Parathyroid adenoma (tissue), 2 donors: Measurements from ENCODE around the gene ZDHHC19.

Experiments
- H2AFZ ChIP-seq: fragments of 300-600 bp; sonication (generic); one replicate; pipeline ENCODE4 v1.7.0; 2017; ENCODE audit warnings: antibody characterized with exemption, mild to moderate bottlenecking
- H3K27ac ChIP-seq: fragments of 300-600 bp; sonication (generic); one replicate; pipeline ENCODE4 v1.7.0; 2017
- H3K27me3 ChIP-seq: fragments of 300-600 bp; sonication (generic); one replicate; pipeline ENCODE4 v1.7.0; 2017; ENCODE audit warnings: low read length; ENCODE audit not compliant: control insufficient read depth, insufficient read depth
- H3K36me3 ChIP-seq: fragments of 300-600 bp; sonication (generic); one replicate; pipeline ENCODE4 v1.7.0; 2017; ENCODE audit warnings: low read length; ENCODE audit not compliant: control insufficient read depth, insufficient read depth
- H3K4me1 ChIP-seq: fragments of 300-600 bp; sonication (generic); one replicate; pipeline ENCODE4 v1.7.0; 2017; ENCODE audit warnings: control low read depth
- H3K4me2 ChIP-seq: fragments of 300-600 bp; sonication (generic); one replicate; pipeline ENCODE4 v1.7.0; 2017; ENCODE audit warnings: low read length
- H3K4me3 ChIP-seq: fragments of 300-600 bp; sonication (generic); one replicate; pipeline ENCODE4 v1.7.0; 2017; ENCODE audit warnings: low read depth, low read length
- H3K79me2 ChIP-seq: fragments of 300-600 bp; sonication (generic); one replicate; pipeline ENCODE4 v1.7.0; 2017; ENCODE audit warnings: control low read depth
- H3K9ac ChIP-seq: fragments of 300-600 bp; sonication (generic); one replicate; pipeline ENCODE4 v1.7.0; 2017; ENCODE audit warnings: mild to moderate bottlenecking
- H3K9me3 ChIP-seq: fragments of 300-600 bp; sonication (generic); one replicate; pipeline ENCODE4 v1.7.0; 2017; ENCODE audit warnings: low read length; ENCODE audit not compliant: control insufficient read depth
- CTCF ChIP-seq: fragments of 300-600 bp; sonication (generic); IDR thresholded peaks from one replicate; pipeline ENCODE4 v1.7.0; 2017; ENCODE audit warnings: antibody characterized with exemption, mild to moderate bottlenecking
- donor health status: primary hyperparathyroidism.

ZDHHC19 gene

GRCh38 chr3:196220587-196220986 lies 9.4 kb upstream of the ZDHHC19 start:
- Histone ChIP-seq H3K9ac (no peak overlapping the region), H3K9me3 (no peaks in the 10 kb centered on the region), H3K27me3 (no peaks in the 10 kb centered on the region), H3K79me2 (no peaks in the 10 kb centered on the region), H3K27ac (no peak overlapping the region), H3K4me1 (peaks cover 11% of the 10 kb centered on the region), H3K4me2 (no peak overlapping the region), H3K36me3 (no peaks in the 10 kb centered on the region), H2AFZ (no peak overlapping the region), H3K4me3 (no peak overlapping the region)
- TF ChIP-seq CTCF = no peak

DNA sequence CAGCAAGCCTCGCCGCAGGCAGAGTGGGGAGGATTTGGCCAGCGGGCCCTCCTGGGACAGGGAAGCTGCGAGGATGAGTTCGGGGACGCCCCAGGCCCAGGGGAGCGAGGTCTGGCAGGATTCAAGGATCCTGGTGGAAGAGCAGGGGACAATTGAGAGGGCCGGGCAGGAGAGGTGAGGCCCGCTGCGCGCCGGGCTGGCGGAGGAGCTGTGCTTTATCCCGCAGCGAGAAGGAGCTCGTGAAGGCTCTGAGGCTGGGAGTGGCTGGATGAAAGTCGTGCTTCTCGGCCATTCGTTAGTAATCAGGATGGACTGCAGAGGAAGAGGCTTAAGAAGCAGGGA lies 8.7 kb upstream of the ZDHHC19 start:
- Histone ChIP-seq H3K79me2 (no peaks in the 10 kb centered on the region), H3K4me3 (no peak overlapping the region), H3K27me3 (no peaks in the 10 kb centered on the region), H3K27ac (no peak overlapping the region), H3K9ac (no peak overlapping the region), H3K9me3 (no peaks in the 10 kb centered on the region), H3K36me3 (no peaks in the 10 kb centered on the region), H3K4me2 (no peak overlapping the region), H3K4me1 (peaks cover 11% of the 10 kb centered on the region), H2AFZ (no peak overlapping the region)
- no peak for TF ChIP-seq CTCF

DNA sequence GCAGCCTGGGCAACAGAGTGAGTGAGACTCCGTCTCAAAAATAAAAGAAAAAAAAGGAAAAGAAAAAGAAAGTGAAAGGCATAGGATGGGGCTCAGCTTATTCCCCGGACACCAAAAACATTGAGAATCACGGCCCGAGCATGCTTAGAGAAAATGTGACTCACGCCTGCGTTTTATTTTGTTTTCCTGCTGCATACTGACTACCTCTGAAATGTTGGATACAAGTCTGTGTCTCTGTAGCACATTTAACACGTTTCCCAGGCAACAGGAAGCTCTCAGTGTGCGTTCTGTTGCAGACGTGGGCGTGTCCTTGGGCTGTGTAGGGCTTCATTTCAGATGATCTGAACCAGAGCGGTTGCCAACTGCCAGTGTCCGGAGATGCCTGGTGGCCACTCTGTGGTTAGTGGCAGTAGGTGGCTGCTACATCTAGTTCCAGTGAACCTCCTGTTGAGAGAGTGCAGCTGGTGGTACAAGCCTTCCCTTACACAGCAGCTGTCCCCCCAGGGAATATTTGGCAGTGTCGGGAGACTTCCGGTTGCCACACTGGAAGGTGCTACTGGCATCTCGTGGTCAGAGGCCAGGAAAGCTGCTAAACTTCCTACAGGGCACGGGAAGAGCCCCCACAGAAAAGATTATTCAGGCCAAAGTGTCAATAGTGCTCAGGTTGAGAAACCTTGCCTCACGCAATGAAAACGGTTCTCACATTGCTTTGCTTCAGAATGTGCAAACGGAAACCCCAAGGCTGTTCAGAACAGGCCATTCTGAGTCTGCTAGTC lies 8.2 kb upstream of the ZDHHC19 start:
- Histone ChIP-seq H3K4me3 (no peak overlapping the region), H3K27ac (no peak overlapping the region), H3K4me1 (peaks cover 11% of the 10 kb centered on the region), H2AFZ (no peak overlapping the region), H3K9ac (no peak overlapping the region), H3K79me2 (no peaks in the 10 kb centered on the region), H3K4me2 (no peak overlapping the region), H3K36me3 (no peaks in the 10 kb centered on the region), H3K27me3 (no peaks in the 10 kb centered on the region), H3K9me3 (no peaks in the 10 kb centered on the region)
- TF ChIP-seq CTCF = no peak

GRCh38 chr3:196218155-196218712 lies 7.0 kb upstream of the ZDHHC19 start:
- no peak for TF ChIP-seq CTCF
- Histone ChIP-seq H2AFZ (no peak overlapping the region), H3K4me2 (no peak overlapping the region), H3K4me3 (no peak overlapping the region), H3K9me3 (no peaks in the 10 kb centered on the region), H3K9ac (no peak overlapping the region), H3K36me3 (no peaks in the 10 kb centered on the region), H3K27ac (no peak overlapping the region), H3K27me3 (no peaks in the 10 kb centered on the region), H3K79me2 (no peaks in the 10 kb centered on the region), H3K4me1 (peaks cover 11% of the 10 kb centered on the region)
